Loucy (cell line): Measurements from ENCODE around the gene DOC2B.

Experiments used
- H2AFZ ChIP-seq: fragments of 200-600 bp; sonication (generic); 2 replicates; pipeline ENCODE4 v1.6.0; 2016; ENCODE audit warnings: antibody characterized with exemption, mild to moderate bottlenecking, low read length, moderate library complexity
- H3F3A ChIP-seq: fragments of 200-600 bp; 2 replicates; pipeline ENCODE4 v1.6.0; 2016; ENCODE audit warnings: antibody characterized with exemption, low read depth, mild to moderate bottlenecking
- H3K27me3 ChIP-seq: fragments of 200-600 bp; sonication (generic); 2 replicates; pipeline ENCODE4 v1.6.1; 2014; ENCODE audit warnings: low read length, mild to moderate bottlenecking; ENCODE audit not compliant: insufficient read depth, poor library complexity, severe bottlenecking
- H3K36me3 ChIP-seq: fragments of 200-600 bp; sonication (generic); 2 replicates; pipeline ENCODE4 v1.6.1; 2016; ENCODE audit warnings: low read length; ENCODE audit not compliant: insufficient read depth
- H3K4me1 ChIP-seq: fragments of 200-600 bp; sonication (generic); 2 replicates; pipeline ENCODE4 v1.5.1; 2014; ENCODE audit warnings: low read length, mild to moderate bottlenecking; ENCODE audit not compliant: insufficient read depth, poor library complexity, severe bottlenecking
- H3K4me2 ChIP-seq: fragments of 200-600 bp; sonication (generic); 2 replicates; pipeline ENCODE4 v1.6.0; 2014; ENCODE audit warnings: antibody characterized with exemption, low read length, low read depth, mild to moderate bottlenecking; ENCODE audit not compliant: poor library complexity, severe bottlenecking
- H3K4me3 ChIP-seq: fragments of 200-600 bp; sonication (generic); 2 replicates; pipeline ENCODE4 v1.5.1; 2014; ENCODE audit warnings: low read length, mild to moderate bottlenecking, mixed read lengths; ENCODE audit not compliant: poor library complexity, severe bottlenecking
- H3K79me2 ChIP-seq: fragments of 200-600 bp; sonication (generic); 2 replicates; pipeline ENCODE4 v1.6.1; 2014; ENCODE audit warnings: low read length; ENCODE audit not compliant: insufficient read depth
- H3K9ac ChIP-seq: fragments of 200-600 bp; sonication (generic); 2 replicates; pipeline ENCODE4 v1.6.0; 2014; ENCODE audit warnings: mild to moderate bottlenecking, low read depth, low read length, moderate library complexity; ENCODE audit not compliant: poor library complexity, severe bottlenecking
- H3K9me2 ChIP-seq: fragments of 200-600 bp; sonication (generic); replicated peaks from 2 replicates; pipeline ENCODE4 v1.6.1; 2016; ENCODE audit warnings: low read depth, low read length, mixed read lengths
- H3K9me3 ChIP-seq: fragments of 200-600 bp; sonication (generic); 2 replicates; pipeline ENCODE4 v1.6.1; 2014; ENCODE audit warnings: mild to moderate bottlenecking, antibody characterized with exemption, low read length, low read depth; ENCODE audit not compliant: insufficient read depth
- H4K20me1 ChIP-seq: fragments of 200-600 bp; sonication (generic); 2 replicates; pipeline ENCODE4 v1.6.0; 2014; ENCODE audit warnings: antibody characterized with exemption, low read length, mild to moderate bottlenecking; ENCODE audit not compliant: insufficient read depth, poor library complexity, severe bottlenecking
- EZH2phosphoT487 ChIP-seq: fragments of 200-600 bp; IDR thresholded peaks from 2 replicates; pipeline ENCODE4 v1.6.1; 2018; ENCODE audit warnings: antibody characterized with exemption, mild to moderate bottlenecking, moderate library complexity, borderline replicate concordance
- TF ChIP-seq, protein P1 (sequence below): fragments of 200-600 bp; sonication (generic); conservative IDR thresholded peaks from 2 replicates; pipeline ENCODE4 v1.5.1; 2014; ENCODE audit warnings: mild to moderate bottlenecking, antibody characterized with exemption, low read length

The DOC2B gene

DNA sequence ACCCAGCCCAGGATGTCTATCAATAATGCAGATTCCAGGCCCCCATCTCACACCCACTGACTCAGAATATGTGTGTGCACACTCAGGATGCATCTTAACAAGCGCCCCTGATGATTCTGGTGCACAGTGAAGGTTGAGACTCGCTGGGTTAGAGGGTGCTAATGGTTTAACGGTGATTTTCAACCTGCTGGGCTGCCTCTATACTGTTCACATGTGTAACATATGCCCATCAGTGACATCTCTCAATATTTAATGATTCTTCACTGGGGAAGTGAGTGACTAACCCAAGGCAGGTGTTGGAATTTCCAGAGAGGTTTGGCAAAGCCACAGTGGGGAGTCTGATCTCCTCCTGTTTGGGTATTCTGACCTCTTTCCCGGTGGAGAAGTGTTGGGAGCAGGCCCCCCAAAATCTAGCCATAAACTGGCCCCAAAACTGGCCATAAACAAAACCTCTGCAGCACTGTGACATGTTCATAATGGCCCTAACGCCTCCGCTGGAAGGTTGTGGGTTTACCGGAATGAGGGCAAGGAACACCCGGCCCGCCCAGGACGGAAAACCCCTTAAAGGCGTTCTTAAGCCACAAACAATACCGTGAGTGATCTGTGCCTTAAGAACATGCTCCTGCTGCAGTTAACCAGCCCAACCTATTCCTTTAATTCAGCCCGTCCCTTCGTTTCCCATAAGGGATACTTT, 4.1 kb upstream of the DOC2B start:
- no peak overlapping the region for H3K4me2 ChIP-seq
- no peaks in the 10 kb centered on the region for H3K4me1 ChIP-seq

DNA sequence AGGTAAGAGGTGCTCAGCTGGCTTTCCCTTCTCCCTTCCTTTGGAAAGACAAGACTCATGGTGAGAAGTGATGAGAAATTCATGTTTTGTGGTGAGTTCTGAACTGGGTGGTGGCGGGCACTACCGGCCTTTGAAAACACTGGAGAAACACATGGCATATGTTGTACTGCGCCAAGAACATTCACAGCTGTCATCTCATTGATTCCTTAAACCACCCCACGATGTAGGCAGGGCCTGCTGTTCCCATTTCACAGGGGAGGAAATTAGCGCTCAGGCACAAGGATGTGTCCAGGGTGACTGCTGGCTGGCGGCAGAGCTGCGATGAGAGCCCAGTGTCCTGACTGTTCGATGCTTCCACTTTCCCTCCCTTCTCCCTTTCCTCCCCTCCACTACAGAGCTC, 1.6 kb upstream of the DOC2B start:
- TF ChIP-seq, protein P1, sequence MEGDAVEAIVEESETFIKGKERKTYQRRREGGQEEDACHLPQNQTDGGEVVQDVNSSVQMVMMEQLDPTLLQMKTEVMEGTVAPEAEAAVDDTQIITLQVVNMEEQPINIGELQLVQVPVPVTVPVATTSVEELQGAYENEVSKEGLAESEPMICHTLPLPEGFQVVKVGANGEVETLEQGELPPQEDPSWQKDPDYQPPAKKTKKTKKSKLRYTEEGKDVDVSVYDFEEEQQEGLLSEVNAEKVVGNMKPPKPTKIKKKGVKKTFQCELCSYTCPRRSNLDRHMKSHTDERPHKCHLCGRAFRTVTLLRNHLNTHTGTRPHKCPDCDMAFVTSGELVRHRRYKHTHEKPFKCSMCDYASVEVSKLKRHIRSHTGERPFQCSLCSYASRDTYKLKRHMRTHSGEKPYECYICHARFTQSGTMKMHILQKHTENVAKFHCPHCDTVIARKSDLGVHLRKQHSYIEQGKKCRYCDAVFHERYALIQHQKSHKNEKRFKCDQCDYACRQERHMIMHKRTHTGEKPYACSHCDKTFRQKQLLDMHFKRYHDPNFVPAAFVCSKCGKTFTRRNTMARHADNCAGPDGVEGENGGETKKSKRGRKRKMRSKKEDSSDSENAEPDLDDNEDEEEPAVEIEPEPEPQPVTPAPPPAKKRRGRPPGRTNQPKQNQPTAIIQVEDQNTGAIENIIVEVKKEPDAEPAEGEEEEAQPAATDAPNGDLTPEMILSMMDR = no peak
- no peak for TF ChIP-seq EZH2phosphoT487
- peaks cover 9% of the 10 kb centered on the region; the same call in 1 of the 2 replicates for H3K9me3 ChIP-seq
- H3K4me1 ChIP-seq = no peaks in the 10 kb centered on the region
- H3K9me2 ChIP-seq = no peaks in the 10 kb centered on the region
- H3K4me3 ChIP-seq = no peak overlapping the region
- H3K9ac ChIP-seq = no peak overlapping the region
- H2AFZ ChIP-seq = no peak overlapping the region
- no peaks in the 10 kb centered on the region for H3F3A ChIP-seq
- H3K36me3 ChIP-seq = no peaks in the 10 kb centered on the region
- no peaks in the 10 kb centered on the region for H3K79me2 ChIP-seq
- H3K4me2 ChIP-seq = no peak overlapping the region
- no peaks in the 10 kb centered on the region for H4K20me1 ChIP-seq
- no peaks in the 10 kb centered on the region for H3K27me3 ChIP-seq

More for the DNA sequence above, 4.1 kb upstream of the DOC2B start:
- no peaks in the 10 kb centered on the region for H4K20me1 ChIP-seq
- TF ChIP-seq, protein P1 = no peak
- no peak for TF ChIP-seq EZH2phosphoT487
- no peak overlapping the region for H3K4me3 ChIP-seq
- H3K9me3 ChIP-seq = peaks cover 13% of the 10 kb centered on the region; the same call in 1 of the 2 replicates
- no peaks in the 10 kb centered on the region for H3K79me2 ChIP-seq
- no peaks in the 10 kb centered on the region for H3K9me2 ChIP-seq
- H2AFZ ChIP-seq = no peak overlapping the region
- H3K36me3 ChIP-seq = no peaks in the 10 kb centered on the region
- H3K9ac ChIP-seq = no peak overlapping the region
- H3F3A ChIP-seq = no peaks in the 10 kb centered on the region
- H3K27me3 ChIP-seq = no peaks in the 10 kb centered on the region

DNA sequence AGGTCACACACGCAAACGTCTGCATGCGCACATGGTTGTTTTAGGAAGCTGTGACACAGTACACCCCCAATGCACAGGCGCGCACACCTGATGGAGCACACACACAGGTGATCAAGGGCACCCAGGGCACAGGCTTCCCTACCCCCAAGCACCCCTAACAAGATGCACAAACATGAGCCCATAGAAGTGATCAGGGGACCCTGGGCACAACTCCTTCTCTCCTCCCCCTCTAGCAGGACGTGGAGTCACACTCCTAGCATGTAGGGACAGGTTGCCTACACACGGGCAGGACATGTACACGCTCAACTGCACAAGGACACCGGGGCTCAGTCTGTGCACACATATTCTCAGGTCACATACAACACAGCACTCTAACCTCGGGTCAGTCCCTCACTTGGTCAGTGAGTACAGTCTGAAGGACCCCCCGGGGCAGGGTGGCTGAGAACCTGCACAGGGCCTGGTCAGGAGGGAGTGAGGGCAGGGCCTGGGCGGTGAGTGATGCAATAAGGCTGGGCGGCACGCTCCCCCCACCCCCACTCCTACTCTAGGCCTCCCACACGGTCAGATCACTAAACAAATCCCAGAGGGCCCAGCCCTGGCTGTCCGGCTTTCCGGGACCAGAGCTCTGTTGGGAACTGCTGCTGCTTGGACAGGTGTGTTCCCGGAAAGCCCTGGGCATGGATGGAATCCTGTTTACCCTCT, 751 bp upstream of the DOC2B start:
- Histone ChIP-seq H3K9me3 (peaks cover 8% of the 10 kb centered on the region; the same call in 1 of the 2 replicates), H3F3A (no peaks in the 10 kb centered on the region), H3K36me3 (no peaks in the 10 kb centered on the region), H3K79me2 (no peaks in the 10 kb centered on the region), H4K20me1 (no peaks in the 10 kb centered on the region), H3K4me2 (no peak overlapping the region), H3K4me3 (no peak overlapping the region), H3K9ac (no peak overlapping the region), H3K4me1 (no peaks in the 10 kb centered on the region), H3K27me3 (no peaks in the 10 kb centered on the region), H2AFZ (no peak overlapping the region), H3K9me2 (no peaks in the 10 kb centered on the region)
- TF ChIP-seq EZH2phosphoT487 = no peak
- TF ChIP-seq, protein P1 = no peak
